ENCODE measurements around the gene PLPPR4.

DNA sequence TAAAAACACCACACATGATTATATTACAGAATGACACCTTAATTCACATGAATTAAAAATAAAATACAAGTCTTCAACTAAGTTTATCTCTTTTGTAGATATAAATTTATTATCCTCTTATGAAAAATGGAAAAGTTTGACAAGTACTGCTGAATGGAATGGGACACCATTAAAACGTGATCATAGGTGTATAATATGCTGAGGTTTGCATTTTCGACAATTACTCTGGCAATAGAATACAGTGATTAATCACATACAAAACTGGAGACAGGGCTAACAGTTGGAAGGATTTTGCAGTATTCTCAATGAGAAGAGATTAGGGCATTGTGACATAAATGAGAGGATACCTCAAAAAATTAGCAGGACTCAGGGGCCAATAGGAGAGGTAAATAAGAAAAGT is 17.1 kb upstream of the PLPPR4 start:
- TF ChIP-seq POLR2AphosphoS5 (IDR thresholded peaks at IDR 0.05; ENCODE audit: low read depth) (no peak), ZNF331 (CRISPR knock-in tag; IDR thresholded peaks at IDR 0.05; ENCODE audit: low read depth) (no peak), CREB1 (CRISPR knock-in tag; IDR thresholded peaks at IDR 0.05; ENCODE audit: low read depth) (no peak), EZH2 (IDR thresholded peaks at IDR 0.05; ENCODE audit: low read depth, unreplicated experiment) (no peak), EZH2phosphoT487 (IDR thresholded peaks at IDR 0.05; ENCODE audit: unreplicated experiment) (no peak)
- TF ChIP-seq, protein P1, sequence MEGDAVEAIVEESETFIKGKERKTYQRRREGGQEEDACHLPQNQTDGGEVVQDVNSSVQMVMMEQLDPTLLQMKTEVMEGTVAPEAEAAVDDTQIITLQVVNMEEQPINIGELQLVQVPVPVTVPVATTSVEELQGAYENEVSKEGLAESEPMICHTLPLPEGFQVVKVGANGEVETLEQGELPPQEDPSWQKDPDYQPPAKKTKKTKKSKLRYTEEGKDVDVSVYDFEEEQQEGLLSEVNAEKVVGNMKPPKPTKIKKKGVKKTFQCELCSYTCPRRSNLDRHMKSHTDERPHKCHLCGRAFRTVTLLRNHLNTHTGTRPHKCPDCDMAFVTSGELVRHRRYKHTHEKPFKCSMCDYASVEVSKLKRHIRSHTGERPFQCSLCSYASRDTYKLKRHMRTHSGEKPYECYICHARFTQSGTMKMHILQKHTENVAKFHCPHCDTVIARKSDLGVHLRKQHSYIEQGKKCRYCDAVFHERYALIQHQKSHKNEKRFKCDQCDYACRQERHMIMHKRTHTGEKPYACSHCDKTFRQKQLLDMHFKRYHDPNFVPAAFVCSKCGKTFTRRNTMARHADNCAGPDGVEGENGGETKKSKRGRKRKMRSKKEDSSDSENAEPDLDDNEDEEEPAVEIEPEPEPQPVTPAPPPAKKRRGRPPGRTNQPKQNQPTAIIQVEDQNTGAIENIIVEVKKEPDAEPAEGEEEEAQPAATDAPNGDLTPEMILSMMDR (conservative IDR thresholded peaks at IDR 0.05; ENCODE audit: low read depth in 2 of 2), result no peak

All from GM23338 (cell line).